MM.1S (cell line): ENCODE measurements around the gene RERE.

Source experiments
- DNase-seq: peaks from one replicate; pipeline ENCODE4 v3.0.0-alpha.2; 2015
- H2AFZ ChIP-seq: fragments of 300-600 bp; sonication (generic); 2 replicates; pipeline ENCODE4 v1.6.0; 2016; ENCODE audit warnings: antibody characterized with exemption, low read length
- H3F3A ChIP-seq: fragments of 300-600 bp; sonication (generic); 2 replicates; pipeline ENCODE4 v1.6.1; 2016; ENCODE audit warnings: mild to moderate bottlenecking, antibody characterized with exemption, low read length, moderate library complexity, mixed read lengths; ENCODE audit not compliant: insufficient read depth
- H3K27ac ChIP-seq: fragments of 300-600 bp; sonication (generic); 2 replicates; pipeline ENCODE4 v1.5.1; 2016; ENCODE audit warnings: mild to moderate bottlenecking, low read length
- H3K27me3 ChIP-seq: fragments of 300-600 bp; sonication (generic); replicated peaks from 2 replicates; pipeline ENCODE4 v1.6.0; 2016; ENCODE audit warnings: low read length; ENCODE audit not compliant: insufficient read depth
- H3K36me3 ChIP-seq: fragments of 300-600 bp; sonication (generic); replicated peaks from 2 replicates; pipeline ENCODE4 v1.6.1; 2016; ENCODE audit warnings: mild to moderate bottlenecking, low read length, mixed read lengths; ENCODE audit not compliant: insufficient read depth
- H3K4me1 ChIP-seq: fragments of 300-600 bp; sonication (generic); 2 replicates; pipeline ENCODE4 v1.6.1; 2016; ENCODE audit warnings: low read length, mixed read lengths
- H3K4me2 ChIP-seq: fragments of 300-600 bp; sonication (generic); 2 replicates; pipeline ENCODE4 v1.6.0; 2016; ENCODE audit warnings: low read depth, low read length
- H3K4me3 ChIP-seq: fragments of 300-600 bp; sonication (generic); 2 replicates; pipeline ENCODE4 v1.5.1; 2016; ENCODE audit warnings: low read length, mixed read lengths
- H3K79me2 ChIP-seq: fragments of 300-600 bp; sonication (generic); 2 replicates; pipeline ENCODE4 v1.6.1; 2016; ENCODE audit warnings: mixed run types, low read length, mixed read lengths
- H3K9ac ChIP-seq: fragments of 300-600 bp; sonication (generic); 2 replicates; pipeline ENCODE4 v1.6.1; 2016; ENCODE audit warnings: low read length, mixed read lengths
- H3K9me2 ChIP-seq: fragments of 300-600 bp; sonication (generic); replicated peaks from 2 replicates; pipeline ENCODE4 v1.6.1; 2016; ENCODE audit warnings: mild to moderate bottlenecking, low read length, mixed read lengths; ENCODE audit not compliant: insufficient read depth
- H3K9me3 ChIP-seq: fragments of 300-600 bp; sonication (generic); replicated peaks from 2 replicates; pipeline ENCODE4 v1.6.1; 2016; ENCODE audit warnings: mild to moderate bottlenecking, low read length, mixed read lengths; ENCODE audit not compliant: insufficient read depth
- H4K20me1 ChIP-seq: fragments of 300-600 bp; sonication (generic); 2 replicates; pipeline ENCODE4 v1.6.1; 2016; ENCODE audit warnings: mild to moderate bottlenecking, low read length, moderate library complexity, mixed read lengths; ENCODE audit not compliant: insufficient read depth
- CTCF ChIP-seq: fragments of 300-600 bp; sonication (generic); IDR thresholded peaks from 2 replicates; pipeline ENCODE4 v1.5.1; 2016; ENCODE audit warnings: antibody characterized with exemption, low read length, mixed read lengths
- EZH2 ChIP-seq: fragments of 300-600 bp; sonication (generic); optimal IDR thresholded peaks from 2 replicates; pipeline ENCODE3; 2017; ENCODE audit warnings: low read depth, mild to moderate bottlenecking, antibody characterized with exemption, low read length, mixed read lengths
- EZH2phosphoT487 ChIP-seq: fragments of 300-600 bp; sonication (generic); IDR thresholded peaks from 2 replicates; pipeline ENCODE4 v1.6.1; 2018; ENCODE audit warnings: antibody characterized with exemption, low read length

Gene RERE

GRCh38 chr1:8570465-8570864 lies 247.0 kb downstream of the RERE start:
- Histone ChIP-seq H3K27ac (no peak overlapping the region), H3K4me2 (no peak overlapping the region), H4K20me1 (no peaks in the 10 kb centered on the region), H3F3A (no peaks in the 10 kb centered on the region), H3K27me3 (no peaks in the 10 kb centered on the region), H3K9me3 (no peaks in the 10 kb centered on the region), H3K4me3 (no peak overlapping the region), H3K9me2 (no peaks in the 10 kb centered on the region), H3K36me3 (no peaks in the 10 kb centered on the region), H3K79me2 (peaks cover 17% of the 10 kb centered on the region), H3K4me1 (no peaks in the 10 kb centered on the region), H2AFZ (no peak overlapping the region), H3K9ac (no peak overlapping the region)
- TF ChIP-seq EZH2 = no peak
- TF ChIP-seq EZH2phosphoT487 = no peak
- TF ChIP-seq CTCF = no peak
- DNase-seq = no peak

GRCh38 chr1:8569242-8569641 lies 248.2 kb downstream of the RERE start:
- Histone ChIP-seq H3K9ac (no peak overlapping the region), H3K4me1 (no peaks in the 10 kb centered on the region), H3K9me2 (no peaks in the 10 kb centered on the region), H3K27me3 (no peaks in the 10 kb centered on the region), H3K79me2 (peaks cover 17% of the 10 kb centered on the region), H3K4me2 (no peak overlapping the region), H2AFZ (no peak overlapping the region), H3K9me3 (no peaks in the 10 kb centered on the region), H3K36me3 (no peaks in the 10 kb centered on the region), H3F3A (no peaks in the 10 kb centered on the region), H3K27ac (no peak overlapping the region), H3K4me3 (no peak overlapping the region), H4K20me1 (no peaks in the 10 kb centered on the region)
- TF ChIP-seq EZH2phosphoT487 (no peak), EZH2 (no peak), CTCF (no peak)
- no peak for DNase-seq

GRCh38 chr1:8568837-8569236 lies 248.6 kb downstream of the RERE start:
- Histone ChIP-seq H4K20me1 (no peaks in the 10 kb centered on the region), H3K27ac (no peak overlapping the region), H3K27me3 (no peaks in the 10 kb centered on the region), H3K4me2 (no peak overlapping the region), H3K9ac (no peak overlapping the region), H3K9me3 (no peaks in the 10 kb centered on the region), H3K36me3 (no peaks in the 10 kb centered on the region), H3K4me1 (no peaks in the 10 kb centered on the region), H2AFZ (no peak overlapping the region), H3K4me3 (no peak overlapping the region), H3K79me2 (peaks cover 17% of the 10 kb centered on the region), H3F3A (no peaks in the 10 kb centered on the region), H3K9me2 (no peaks in the 10 kb centered on the region)
- no peak for DNase-seq
- no peak for TF ChIP-seq EZH2

- Histone ChIP-seq H3K79me2 (peaks cover 15% of the 10 kb centered on the region), H3K9me3 (no peaks in the 10 kb centered on the region), H3K9me2 (no peaks in the 10 kb centered on the region), H4K20me1 (no peaks in the 10 kb centered on the region), H3K9ac (no peak overlapping the region), H3K27me3 (no peaks in the 10 kb centered on the region), H3K4me2 (no peak overlapping the region), H3K4me3 (no peak overlapping the region), H3F3A (no peaks in the 10 kb centered on the region), H3K36me3 (no peaks in the 10 kb centered on the region), H3K27ac (no peak overlapping the region), H2AFZ (no peak overlapping the region), H3K4me1 (no peaks in the 10 kb centered on the region)
- TF ChIP-seq CTCF = no peak
- TF ChIP-seq EZH2 = no peak
- TF ChIP-seq EZH2phosphoT487 = no peak
- DNase-seq = no peak
Measured at GRCh38 chr1:8567146-8567545, 250.3 kb downstream of the RERE start.
